OCI-LY1 (cell line): ENCODE results near the gene VN1R5.

Source experiments
- EZH2 ChIP-seq: fragments of 200-600 bp; sonication (generic), shearing (Covaris generic); IDR thresholded peaks from 2 replicates; pipeline ENCODE4 v1.8.0; 2017; ENCODE audit warnings: borderline replicate concordance, mixed run types, mild to moderate bottlenecking, antibody characterized with exemption, low read length, moderate library complexity, mixed read lengths
- TF ChIP-seq, protein P1 (sequence below): fragments of 200-600 bp; sonication (generic), shearing (Covaris generic); IDR thresholded peaks from 2 replicates; pipeline ENCODE4 v1.5.1; 2017; ENCODE audit warnings: mild to moderate bottlenecking, antibody characterized with exemption, low read length, moderate library complexity, mixed read lengths

DNA sequence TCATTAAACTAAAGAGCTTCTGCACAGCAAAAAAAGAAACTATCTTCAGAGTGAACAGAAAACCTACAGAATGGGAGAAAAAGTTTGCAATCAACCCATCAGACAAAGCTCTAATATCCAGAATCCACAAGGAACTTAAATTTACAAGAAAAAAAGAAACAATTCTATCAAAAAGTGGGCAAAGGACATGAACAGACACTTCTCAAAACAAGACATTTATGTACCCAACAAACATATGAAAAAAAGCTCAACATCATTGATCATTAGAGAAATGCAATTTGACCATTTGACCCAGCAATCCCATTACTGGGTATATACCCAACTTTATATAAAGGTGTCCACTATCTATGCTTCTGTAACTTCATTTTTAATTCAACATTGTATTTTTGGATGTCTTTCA, 31.1 kb upstream of the VN1R5 start:
- TF ChIP-seq, protein P1, sequence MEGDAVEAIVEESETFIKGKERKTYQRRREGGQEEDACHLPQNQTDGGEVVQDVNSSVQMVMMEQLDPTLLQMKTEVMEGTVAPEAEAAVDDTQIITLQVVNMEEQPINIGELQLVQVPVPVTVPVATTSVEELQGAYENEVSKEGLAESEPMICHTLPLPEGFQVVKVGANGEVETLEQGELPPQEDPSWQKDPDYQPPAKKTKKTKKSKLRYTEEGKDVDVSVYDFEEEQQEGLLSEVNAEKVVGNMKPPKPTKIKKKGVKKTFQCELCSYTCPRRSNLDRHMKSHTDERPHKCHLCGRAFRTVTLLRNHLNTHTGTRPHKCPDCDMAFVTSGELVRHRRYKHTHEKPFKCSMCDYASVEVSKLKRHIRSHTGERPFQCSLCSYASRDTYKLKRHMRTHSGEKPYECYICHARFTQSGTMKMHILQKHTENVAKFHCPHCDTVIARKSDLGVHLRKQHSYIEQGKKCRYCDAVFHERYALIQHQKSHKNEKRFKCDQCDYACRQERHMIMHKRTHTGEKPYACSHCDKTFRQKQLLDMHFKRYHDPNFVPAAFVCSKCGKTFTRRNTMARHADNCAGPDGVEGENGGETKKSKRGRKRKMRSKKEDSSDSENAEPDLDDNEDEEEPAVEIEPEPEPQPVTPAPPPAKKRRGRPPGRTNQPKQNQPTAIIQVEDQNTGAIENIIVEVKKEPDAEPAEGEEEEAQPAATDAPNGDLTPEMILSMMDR: no peak
- TF ChIP-seq EZH2: no peak
